Ovary (tissue), 9 donors: Measurements from ENCODE around the gene IL1RAPL1. TPM values are rescaled to one million over a fixed set of nuclear protein-coding genes. Genes with fewer than 3 reads are reported as not detected.

Source experiments
- DNase-seq, 5 donors: peaks; one replicate each; pipeline ENCODE4 v3.0.0-alpha.2; 2019 to 2020
- H3K27ac ChIP-seq, 2 donors: fragments of 200-600 bp; one replicate each; pipeline versions ENCODE4 v1.5.1 to v1.8.0; 2019 to 2022
- H3K27me3 ChIP-seq: fragments of 200-600 bp; one replicate; pipeline ENCODE4 v1.8.0; 2022
- H3K36me3 ChIP-seq: fragments of 200-600 bp; sonication (generic); one replicate; pipeline ENCODE4 v1.5.1; 2019
- H3K4me1 ChIP-seq: one replicate; pipeline ENCODE4 v1.8.1; 2013; ENCODE audit warnings: mild to moderate bottlenecking, moderate library complexity; ENCODE audit not compliant: insufficient read depth
- H3K4me3 ChIP-seq: fragments of 200-600 bp; sonication (generic); one replicate; pipeline ENCODE4 v1.5.1; 2017
- H3K9me3 ChIP-seq, 2 donors: fragments of 200-600 bp in 1 of 2; sonication (generic) in 1 of 2; one replicate each; pipeline versions ENCODE4 v1.5.1 to v1.8.1; 2013 to 2019; ENCODE audit warnings: mild to moderate bottlenecking in 1 of 2, moderate library complexity in 1 of 2
- EP300 ChIP-seq: sonication (generic); formaldehyde crosslinking; IDR thresholded peaks from one replicate; pipeline ENCODE4 v1.6.1; 2017; ENCODE audit warnings: antibody characterized with exemption
- POLR2A ChIP-seq: fragments of 450-650 bp; IDR thresholded peaks from one replicate; pipeline ENCODE4 v1.6.1; 2017; ENCODE audit warnings: antibody characterized with exemption, mild to moderate bottlenecking, moderate library complexity
- WGBS, 3 donors: extraction: QIAGEN DNeasy Blood & Tissue Kit in 1 of 3; methylation state at CpG; one replicate each; pipeline versions ENCODE4 v1.1.5 to v1.1.7; 2013 to 2017; 5-methylcytosine and 5-hydroxymethylcytosine counted together
- intact Hi-C, 4 donors: fragments of 100-400 bp; cut with DNase I; formaldehyde crosslinking; loops; one replicate each; pipeline versions ENCODE4 v1.11.0 to v1.15.1; 2022 to 2023
- polyA plus RNA-seq, 2 donors: library from polyadenylated mRNA; stranded (reverse); fragments of 200-250 nt in 1 of 2; fragments of 350-450 nt in 1 of 2; fragmentation: Illumina TruSeq in 1 of 2; extraction: RNeasy Lipid Tissue Mini Kit (QIAGEN cat#74804) in 1 of 2; gene quantifications; one replicate each; pipeline ENCODE4 v1.2.3, GENCODE V29; 2013 to 2014
- total RNA-seq, 7 donors: library from RNA; depleted of rRNA in 2 of 7; stranded (reverse); fragments of >200 nt in 2 of 7; fragmentation: NEBNext Ultra II Directional in 3 of 7; extraction: Animal tissue kit (Norgen Biotek cat#: 25700) in 3 of 7; gene quantifications; one replicate each; pipeline versions ENCODE4 v1.1.0 to v1.2.4, GENCODE V29; 2016 to 2023
- TF ChIP-seq, protein P1 (sequence below), 3 donors: fragments of 450-650 bp in 2 of 3; fragments of 200-600 bp in 1 of 3; IDR thresholded peaks; one replicate each; pipeline versions ENCODE4 v1.5.1 to v1.8.0; 2016 to 2022; ENCODE audit warnings: antibody characterized with exemption in 3 of 3, mild to moderate bottlenecking in 1 of 3
- donor health status: DM: no; HTN: no; CAD: no; lungs with moderate emphysema.
- donor health status: DM: no; HTN: no; CAD: no.
- donor health status: Bipolar disorder and iron deficiency.
- donor health status: DM: yes; HTN: yes; CAD: no.
- donor health status: DM: no; HTN: no; CAD: no.
- donor health status: DM: yes; HTN: yes; CAD: no.

Gene IL1RAPL1
- total and polyA plus RNA-seq, 9 donors, result 0.23 to 1.3 (median 0.61) TPM

DNA sequence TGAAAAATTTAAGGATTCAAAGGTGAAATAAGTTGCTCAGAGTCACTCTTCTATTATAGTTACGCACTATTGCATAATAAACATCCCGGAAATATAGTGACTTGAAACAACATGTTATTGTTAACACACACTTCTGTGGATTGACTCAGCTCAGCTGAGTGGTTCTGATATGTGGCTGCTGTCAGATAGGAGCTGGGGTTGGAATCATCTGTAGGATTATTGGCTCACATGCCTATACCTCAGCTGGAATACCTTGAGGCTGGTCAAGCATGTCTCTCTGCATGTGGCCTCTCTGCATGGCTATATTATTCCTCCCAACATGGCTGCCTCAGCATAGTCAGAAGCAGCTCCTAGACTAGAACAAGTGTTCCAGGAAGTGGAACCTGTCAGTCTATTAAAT lies 1141.4 kb downstream of the IL1RAPL1 start:
- Histone ChIP-seq H3K27me3 (no peaks in the 10 kb centered on the region), H3K27ac (no peak overlapping the region), H3K4me1 (no peaks in the 10 kb centered on the region), H3K4me3 (no peak overlapping the region), H3K36me3 (no peaks in the 10 kb centered on the region), H3K9me3 (no peaks in the 10 kb centered on the region)
- DNase-seq, result no peak
- WGBS, 3 donors, result 76 to 88% (median 77%) methylated on average over 2 of the region's 2 CpGs
- intact Hi-C loops, result no loop called here
- TF ChIP-seq, protein P1, sequence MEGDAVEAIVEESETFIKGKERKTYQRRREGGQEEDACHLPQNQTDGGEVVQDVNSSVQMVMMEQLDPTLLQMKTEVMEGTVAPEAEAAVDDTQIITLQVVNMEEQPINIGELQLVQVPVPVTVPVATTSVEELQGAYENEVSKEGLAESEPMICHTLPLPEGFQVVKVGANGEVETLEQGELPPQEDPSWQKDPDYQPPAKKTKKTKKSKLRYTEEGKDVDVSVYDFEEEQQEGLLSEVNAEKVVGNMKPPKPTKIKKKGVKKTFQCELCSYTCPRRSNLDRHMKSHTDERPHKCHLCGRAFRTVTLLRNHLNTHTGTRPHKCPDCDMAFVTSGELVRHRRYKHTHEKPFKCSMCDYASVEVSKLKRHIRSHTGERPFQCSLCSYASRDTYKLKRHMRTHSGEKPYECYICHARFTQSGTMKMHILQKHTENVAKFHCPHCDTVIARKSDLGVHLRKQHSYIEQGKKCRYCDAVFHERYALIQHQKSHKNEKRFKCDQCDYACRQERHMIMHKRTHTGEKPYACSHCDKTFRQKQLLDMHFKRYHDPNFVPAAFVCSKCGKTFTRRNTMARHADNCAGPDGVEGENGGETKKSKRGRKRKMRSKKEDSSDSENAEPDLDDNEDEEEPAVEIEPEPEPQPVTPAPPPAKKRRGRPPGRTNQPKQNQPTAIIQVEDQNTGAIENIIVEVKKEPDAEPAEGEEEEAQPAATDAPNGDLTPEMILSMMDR (IDR thresholded peaks at IDR 0.05), result no peak
- TF ChIP-seq EP300 (no peak), POLR2A (no peak)

DNA sequence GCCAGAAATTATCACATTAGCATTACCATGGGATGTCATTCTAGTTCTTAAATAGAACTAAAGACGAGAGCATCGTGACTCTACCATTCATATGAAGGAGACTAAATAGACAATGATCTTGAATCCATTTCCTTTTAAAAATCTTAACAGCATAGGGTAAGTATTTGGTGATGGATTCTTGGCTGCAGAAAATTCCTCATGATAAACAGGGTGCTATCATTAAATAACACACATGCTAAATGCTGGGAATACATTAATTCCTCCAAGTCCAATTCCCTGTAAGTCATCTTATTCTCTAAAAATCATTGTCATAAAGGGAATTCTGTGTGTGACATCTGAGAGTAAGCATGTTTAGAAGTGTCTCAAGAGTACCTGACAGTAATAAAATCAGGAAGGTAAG lies 1157.7 kb downstream of the IL1RAPL1 start:
- Histone ChIP-seq H3K4me3 (no peak overlapping the region), H3K4me1 (no peaks in the 10 kb centered on the region), H3K9me3 (no peaks in the 10 kb centered on the region), H3K36me3 (no peaks in the 10 kb centered on the region), H3K27me3 (no peaks in the 10 kb centered on the region), H3K27ac (no peak overlapping the region)
- intact Hi-C loops, result no loop called here
- DNase-seq, result no peak
- WGBS, 3 donors, result 87 to 88% (median 87%) methylated on average over 2 of the region's 2 CpGs
- TF ChIP-seq EP300 (no peak), POLR2A (no peak)
- TF ChIP-seq, protein P1 (IDR thresholded peaks at IDR 0.05), result no peak

DNA sequence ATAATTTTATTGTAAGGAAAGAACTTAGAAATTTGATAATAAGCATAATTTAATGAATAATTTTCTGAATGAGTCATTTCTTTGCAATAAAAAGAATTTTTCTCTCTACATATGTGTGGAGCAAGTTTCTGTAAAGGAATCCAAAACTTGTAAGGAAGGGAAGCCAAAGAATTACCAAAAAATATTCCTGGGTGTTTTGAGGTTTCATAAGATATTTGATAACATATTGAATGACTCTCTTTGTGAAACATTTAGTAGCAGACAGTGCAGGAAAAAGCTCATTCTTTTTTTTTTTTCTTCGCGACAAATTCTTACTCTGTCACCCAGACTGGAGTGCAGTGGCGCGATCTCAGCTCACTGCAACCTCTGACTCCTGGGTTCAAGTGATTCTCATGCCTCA lies 1159.1 kb downstream of the IL1RAPL1 start:
- Histone ChIP-seq H3K27ac (no peak overlapping the region), H3K4me3 (no peak overlapping the region), H3K9me3 (no peaks in the 10 kb centered on the region), H3K4me1 (no peaks in the 10 kb centered on the region), H3K36me3 (no peaks in the 10 kb centered on the region), H3K27me3 (no peaks in the 10 kb centered on the region)
- WGBS, 3 donors, result 61 to 76% (median 64%) methylated on average over 4 of the region's 4 CpGs
- TF ChIP-seq POLR2A (no peak), EP300 (no peak)
- TF ChIP-seq, protein P1 (IDR thresholded peaks at IDR 0.05), result no peak
- intact Hi-C loops, result no loop called here
- no peak for DNase-seq

DNA sequence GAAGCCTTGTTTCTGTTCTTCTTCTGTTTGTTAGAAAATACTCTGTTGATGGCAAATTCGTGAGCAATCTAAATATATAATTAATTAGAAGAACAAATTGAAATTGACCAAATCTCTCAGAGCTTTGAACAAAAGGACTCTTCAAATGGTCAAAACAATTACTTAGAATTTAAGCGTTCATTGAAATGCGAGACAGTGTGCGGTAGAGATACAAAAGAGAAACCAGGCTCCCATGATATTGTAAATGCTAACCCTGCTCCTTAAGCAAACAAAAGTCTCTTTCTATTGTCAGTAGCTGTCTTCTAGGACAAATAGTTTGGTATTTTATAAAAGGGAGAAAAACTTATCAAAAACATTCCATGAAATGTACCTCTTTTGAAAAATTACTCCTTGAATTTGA lies 1174.8 kb downstream of the IL1RAPL1 start:
- TF ChIP-seq POLR2A (no peak), EP300 (no peak)
- TF ChIP-seq, protein P1 (IDR thresholded peaks at IDR 0.05), result no peak
- intact Hi-C loops, result no loop called here
- Histone ChIP-seq H3K36me3 (no peaks in the 10 kb centered on the region), H3K4me1 (no peaks in the 10 kb centered on the region), H3K27ac (no peak overlapping the region), H3K27me3 (no peaks in the 10 kb centered on the region), H3K4me3 (no peak overlapping the region), H3K9me3 (no peaks in the 10 kb centered on the region)
- DNase-seq, result no peak
- WGBS, 3 donors, result 66 to 71% (median 67%) methylated on average over 4 of the region's 4 CpGs

DNA sequence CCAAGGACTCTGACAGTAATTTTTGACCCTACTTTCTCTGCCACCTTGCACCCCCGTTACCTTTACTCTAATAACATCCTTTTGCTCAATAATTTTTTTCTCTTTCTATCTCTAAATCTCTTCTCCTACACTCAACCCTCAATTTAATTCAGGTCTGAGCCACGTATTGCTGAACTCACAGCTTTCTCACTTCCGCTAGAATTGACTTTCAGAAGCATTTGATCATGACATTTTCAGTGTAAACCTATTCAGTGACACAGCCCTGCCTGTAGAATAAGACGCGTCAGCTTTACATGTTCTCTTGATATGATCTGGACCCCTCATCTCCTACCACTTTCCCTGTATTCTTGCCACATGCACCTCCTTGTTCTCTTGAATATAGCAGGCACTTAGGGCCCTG lies 1188.6 kb downstream of the IL1RAPL1 start:
- no peak for DNase-seq
- no peaks in the 10 kb centered on the region for H3K4me1 ChIP-seq
- TF ChIP-seq POLR2A, result no peak
- TF ChIP-seq EP300, result no peak
- TF ChIP-seq, protein P1 (IDR thresholded peaks at IDR 0.05), result no peak
- no peak overlapping the region for H3K27ac ChIP-seq
- H3K36me3 ChIP-seq, result no peaks in the 10 kb centered on the region
- no peaks in the 10 kb centered on the region for H3K9me3 ChIP-seq
- intact Hi-C loops, result no loop called here
- 70 to 73% (median 72%) methylated on average over 5 of the region's 5 CpGs for WGBS, 3 donors
- H3K27me3 ChIP-seq, result no peaks in the 10 kb centered on the region
- H3K4me3 ChIP-seq, result no peak overlapping the region
